AG10803 (cell line): Measurements from ENCODE around the gene ATAD3B.
"Not testable (repeated sequence)": the region's sequence is repeated elsewhere in the genome, so short reads cannot be mapped to it uniquely, and the experiment has no call there.

ENCODE experiments used
- DNase-seq: peaks from one replicate; pipeline ENCODE4 v3.0.0; 2010; ENCODE audit warnings: low read depth
- H3K4me3 ChIP-seq: 2 replicates; pipeline ENCODE4 v1.5.1; 2011; ENCODE audit warnings: mild to moderate bottlenecking, low read length, control low read depth
- TF ChIP-seq, protein P1 (sequence below): conservative IDR thresholded peaks from 2 replicates; pipeline ENCODE4 v1.5.1; 2011; ENCODE audit warnings: mild to moderate bottlenecking, low read length, control low read depth, inconsistent platforms

Gene ATAD3B

DNA sequence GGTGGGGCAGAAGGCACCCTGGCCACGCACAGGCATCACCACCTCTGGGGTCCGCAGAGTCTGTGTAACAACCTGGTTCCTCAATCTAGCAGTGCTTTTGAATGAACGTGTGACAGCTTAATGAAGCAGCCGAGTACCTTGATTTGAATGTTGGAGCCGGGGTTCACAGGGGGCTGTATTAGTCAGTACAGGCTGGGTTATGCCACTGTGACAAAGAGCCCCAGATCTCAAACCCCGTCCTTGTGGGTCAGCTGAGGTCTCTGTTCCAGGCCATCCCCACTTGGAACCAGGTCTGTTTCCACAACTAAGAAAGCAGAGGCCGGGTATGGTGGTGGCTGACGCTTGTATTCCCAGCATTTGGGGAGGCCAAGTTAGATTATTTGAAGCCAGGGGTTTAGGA is 58.4 kb downstream of the ATAD3B start:
- no peak overlapping the region for H3K4me3 ChIP-seq
- no peak for DNase-seq
- TF ChIP-seq, protein P1, sequence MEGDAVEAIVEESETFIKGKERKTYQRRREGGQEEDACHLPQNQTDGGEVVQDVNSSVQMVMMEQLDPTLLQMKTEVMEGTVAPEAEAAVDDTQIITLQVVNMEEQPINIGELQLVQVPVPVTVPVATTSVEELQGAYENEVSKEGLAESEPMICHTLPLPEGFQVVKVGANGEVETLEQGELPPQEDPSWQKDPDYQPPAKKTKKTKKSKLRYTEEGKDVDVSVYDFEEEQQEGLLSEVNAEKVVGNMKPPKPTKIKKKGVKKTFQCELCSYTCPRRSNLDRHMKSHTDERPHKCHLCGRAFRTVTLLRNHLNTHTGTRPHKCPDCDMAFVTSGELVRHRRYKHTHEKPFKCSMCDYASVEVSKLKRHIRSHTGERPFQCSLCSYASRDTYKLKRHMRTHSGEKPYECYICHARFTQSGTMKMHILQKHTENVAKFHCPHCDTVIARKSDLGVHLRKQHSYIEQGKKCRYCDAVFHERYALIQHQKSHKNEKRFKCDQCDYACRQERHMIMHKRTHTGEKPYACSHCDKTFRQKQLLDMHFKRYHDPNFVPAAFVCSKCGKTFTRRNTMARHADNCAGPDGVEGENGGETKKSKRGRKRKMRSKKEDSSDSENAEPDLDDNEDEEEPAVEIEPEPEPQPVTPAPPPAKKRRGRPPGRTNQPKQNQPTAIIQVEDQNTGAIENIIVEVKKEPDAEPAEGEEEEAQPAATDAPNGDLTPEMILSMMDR: no peak

GRCh38 chr1:1531947-1532346 is 60.4 kb downstream of the ATAD3B start:
- TF ChIP-seq, protein P1: no peak
- no peak overlapping the region for H3K4me3 ChIP-seq
- no peak for DNase-seq

DNA sequence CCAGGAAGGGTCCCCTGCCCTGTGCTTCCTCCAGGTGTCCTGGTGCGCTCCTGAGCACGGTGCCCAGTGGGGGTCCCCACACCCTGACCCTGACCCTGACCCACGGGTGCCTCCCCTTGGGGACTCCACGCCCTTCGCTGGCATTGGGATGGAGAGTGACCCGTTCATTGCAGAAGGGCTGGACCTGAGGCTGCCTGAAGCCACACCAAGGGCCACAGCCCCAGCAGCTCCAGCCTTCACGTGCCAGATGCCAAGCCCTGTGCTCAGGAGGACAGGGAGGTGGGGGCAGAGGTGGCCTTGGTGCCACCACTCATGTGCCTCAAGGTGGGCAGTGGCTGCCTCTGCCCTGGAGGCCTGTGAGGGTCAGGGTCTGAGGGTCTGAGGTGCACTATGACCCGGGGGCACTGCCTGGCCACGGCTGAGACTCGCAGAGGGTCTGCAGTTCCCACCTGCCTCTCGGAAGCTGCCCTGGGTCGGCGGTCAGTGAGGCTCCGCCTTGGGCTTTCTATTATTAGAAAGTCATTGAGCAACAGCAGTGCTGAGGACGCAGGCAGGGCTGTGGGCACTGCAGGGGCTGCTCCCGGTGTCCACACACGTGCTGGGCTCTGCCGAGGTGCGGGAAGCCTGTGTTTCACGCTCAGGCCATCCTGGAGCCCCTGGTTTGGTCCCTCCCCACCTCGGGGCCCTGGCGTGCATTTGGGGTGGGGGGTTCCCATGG is 61.8 kb downstream of the ATAD3B start:
- DNase-seq, H3K4me3 ChIP-seq: not testable (repeated sequence)

- not testable (repeated sequence) for DNase-seq
Observed at GRCh38 chr1:1533894-1534291, 62.3 kb downstream of the ATAD3B start.

GRCh38 chr1:1534401-1535154 is 63.0 kb downstream of the ATAD3B start:
- TF ChIP-seq, protein P1: no peak
- no peak for DNase-seq
- H3K4me3 ChIP-seq: no peak overlapping the region

More at GRCh38 chr1:1533894-1534291, 62.3 kb downstream of the ATAD3B start:
- not testable (repeated sequence) for H3K4me3 ChIP-seq

DNA sequence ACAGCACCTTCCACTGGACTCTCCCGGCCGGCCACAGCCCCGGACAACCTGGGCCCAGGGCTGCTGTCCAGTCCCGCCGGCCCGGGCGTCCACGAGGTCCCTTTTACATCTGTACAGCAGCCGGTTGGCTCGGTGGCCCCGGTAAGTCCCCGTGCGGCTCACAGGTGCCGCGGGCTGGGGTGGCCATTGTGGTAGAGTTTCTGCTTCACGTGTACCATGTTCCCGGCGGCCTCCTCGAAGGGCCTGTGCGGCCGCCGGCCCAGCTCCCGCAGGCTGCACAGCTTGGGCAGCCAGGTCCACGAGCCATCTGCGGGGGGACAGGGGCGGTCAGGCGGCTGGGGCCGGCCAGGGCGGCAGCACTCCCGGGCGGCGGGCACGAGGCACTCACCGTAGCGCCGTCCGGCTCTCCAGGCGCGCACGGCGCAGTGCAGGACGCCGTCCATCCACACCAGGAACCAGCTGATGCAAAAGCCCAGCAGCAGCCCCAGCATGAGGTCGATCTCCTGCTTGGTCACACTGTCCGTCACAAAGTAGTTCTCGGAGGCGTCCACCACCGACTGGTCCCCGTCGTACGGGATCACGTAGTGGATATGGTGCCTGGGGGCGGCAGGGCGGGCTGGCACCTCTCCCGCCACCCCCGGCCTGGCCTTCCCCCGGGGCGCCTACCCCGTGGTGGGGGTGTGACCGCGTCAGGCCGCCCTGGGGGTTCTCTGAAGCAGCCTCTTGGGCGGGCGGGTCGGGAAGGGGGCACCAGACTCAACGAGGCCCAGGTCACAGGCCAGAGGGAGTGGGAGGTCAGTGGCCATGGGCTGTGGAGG is 63.8 kb downstream of the ATAD3B start:
- TF ChIP-seq, protein P1: no peak
- no peak overlapping the region for H3K4me3 ChIP-seq

GRCh38 chr1:1536019-1536937 is 64.7 kb downstream of the ATAD3B start:
- H3K4me3 ChIP-seq: no peak overlapping the region
- TF ChIP-seq, protein P1: no peak
- DNase-seq: no peak

More for the DNA sequence above, 63.8 kb downstream of the ATAD3B start:
- DNase-seq: no peak
